Peyer's patch (tissue), 4 donors: ENCODE results near the gene MAPK4. TPM values are rescaled to one million over a fixed set of nuclear protein-coding genes. Genes with fewer than 3 reads are reported as not detected.

ENCODE experiments used
- DNase-seq, 3 donors: peaks; one replicate each; pipeline ENCODE4 v3.0.0-alpha.2; 2017 to 2019
- H3K27ac ChIP-seq, 4 donors: fragments of 200-600 bp; sonication (generic); one replicate each; pipeline ENCODE4 v1.5.1; 2016 to 2019
- H3K27me3 ChIP-seq, 2 donors: fragments of 200-600 bp; sonication (generic); one replicate each; pipeline ENCODE4 v1.5.1; 2019
- H3K36me3 ChIP-seq, 3 donors: fragments of 200-600 bp; sonication (generic); one replicate each; pipeline ENCODE4 v1.5.1; 2016 to 2019
- H3K4me1 ChIP-seq, 4 donors: fragments of 200-600 bp; sonication (generic); one replicate each; pipeline ENCODE4 v1.5.1; 2016 to 2019
- H3K4me3 ChIP-seq, 4 donors: fragments of 200-600 bp; sonication (generic); 1 replicate in 3 of 4; 2 replicates in 1 of 4; pipeline ENCODE4 v1.5.1; 2016 to 2019; ENCODE audit warnings: mild to moderate bottlenecking in 1 of 4
- H3K9me3 ChIP-seq, 4 donors: fragments of 200-600 bp; sonication (generic); one replicate each; pipeline ENCODE4 v1.5.1; 2016 to 2019; ENCODE audit warnings: mild to moderate bottlenecking in 1 of 4
- CTCF ChIP-seq, 6 experiments: fragments of 450-650 bp in 4 of 6; fragments of 200-600 bp in 2 of 6; sonication (generic) in 1 of 6; IDR thresholded peaks; one replicate each; pipeline ENCODE4 v1.5.1; 2017 to 2019; ENCODE audit warnings: antibody characterized with exemption in 6 of 6, mild to moderate bottlenecking in 3 of 6, moderate library complexity in 1 of 6
- POLR2A ChIP-seq, 2 donors: fragments of 450-650 bp; IDR thresholded peaks; one replicate each; pipeline ENCODE4 v1.5.1; 2017; ENCODE audit warnings: antibody characterized with exemption in 2 of 2, mild to moderate bottlenecking in 2 of 2, moderate library complexity in 2 of 2
- total RNA-seq, 4 donors: library from RNA; depleted of rRNA; stranded (reverse); fragments of >200 nt; gene quantifications; one replicate each; pipeline ENCODE4 v1.1.0, GENCODE V29; 2016

Gene MAPK4
- total RNA-seq, 4 donors from 2014 or later: 0.54 to 2.0 (median 0.83) TPM; not detected in 1

DNA sequence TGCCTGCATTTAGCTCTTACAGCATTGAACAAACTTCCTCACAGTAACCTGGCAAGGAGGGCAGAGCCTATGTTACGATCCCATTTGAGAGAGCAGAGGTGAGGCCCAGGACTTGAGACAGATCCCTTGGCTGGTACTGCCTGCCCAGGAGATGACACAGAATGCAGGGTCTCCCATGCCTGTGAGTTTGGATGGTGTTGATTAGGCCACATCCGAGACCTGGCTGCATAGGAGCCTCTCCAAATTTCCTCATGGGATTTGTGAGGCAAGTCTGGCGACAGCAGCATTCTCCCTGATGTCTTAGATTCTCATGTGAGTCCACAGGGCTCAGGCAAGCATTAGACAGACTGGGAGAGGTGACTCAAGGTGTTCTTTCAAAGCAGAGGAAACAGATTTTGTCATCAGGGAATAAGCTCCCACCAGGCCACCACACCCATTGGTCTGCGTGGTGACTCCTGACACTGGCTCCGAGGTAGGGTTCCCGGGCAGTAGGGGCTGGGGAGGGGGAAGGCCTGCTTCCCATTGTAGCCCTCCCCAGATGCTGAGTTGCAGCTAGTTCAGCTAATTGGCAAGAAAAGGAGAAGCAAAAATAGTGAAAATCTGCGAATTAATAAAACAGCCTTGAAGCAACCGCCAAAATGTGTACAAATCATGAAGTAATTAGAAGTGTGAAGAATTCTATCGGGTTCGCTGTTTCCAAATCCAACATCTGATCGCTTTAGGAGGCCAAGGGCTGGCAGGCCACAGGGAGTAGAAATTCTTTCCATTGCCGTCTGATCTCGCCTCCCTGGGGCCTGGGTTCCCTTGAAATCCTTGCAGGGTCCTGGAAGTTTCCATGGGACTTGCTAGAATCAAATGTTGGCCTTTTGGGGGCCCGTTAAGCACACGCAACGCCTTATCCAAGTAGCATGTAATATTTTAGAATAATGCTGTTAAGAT is 68.0 kb downstream of the MAPK4 start:
- Histone ChIP-seq H3K9me3 (no peaks in the 10 kb centered on the region), H3K4me3 (no peak overlapping the region), H3K36me3 (no peaks in the 10 kb centered on the region), H3K27ac (no peak overlapping the region), H3K27me3 (no peaks in the 10 kb centered on the region), H3K4me1 (no peaks in the 10 kb centered on the region)
- TF ChIP-seq CTCF (IDR thresholded peaks at IDR 0.05) (no peak), POLR2A (IDR thresholded peaks at IDR 0.05) (no peak)
- DNase-seq: no peak

- Histone ChIP-seq H3K36me3 (no peaks in the 10 kb centered on the region), H3K27ac (peak overlapping the region in 1 of 4 donors; percentile 5), H3K27me3 (no peaks in the 10 kb centered on the region), H3K9me3 (no peaks in the 10 kb centered on the region), H3K4me3 (no peak overlapping the region), H3K4me1 (no peaks in the 10 kb centered on the region)
- DNase-seq: no peak
- TF ChIP-seq POLR2A (IDR thresholded peaks at IDR 0.05) (no peak), CTCF (IDR thresholded peaks at IDR 0.05) (no peak)
Observed at GRCh38 chr18:50628533-50628905, 68.6 kb downstream of the MAPK4 start.

- no peak for DNase-seq
Observed at GRCh38 chr18:50629148-50629631, 69.3 kb downstream of the MAPK4 start.

DNA sequence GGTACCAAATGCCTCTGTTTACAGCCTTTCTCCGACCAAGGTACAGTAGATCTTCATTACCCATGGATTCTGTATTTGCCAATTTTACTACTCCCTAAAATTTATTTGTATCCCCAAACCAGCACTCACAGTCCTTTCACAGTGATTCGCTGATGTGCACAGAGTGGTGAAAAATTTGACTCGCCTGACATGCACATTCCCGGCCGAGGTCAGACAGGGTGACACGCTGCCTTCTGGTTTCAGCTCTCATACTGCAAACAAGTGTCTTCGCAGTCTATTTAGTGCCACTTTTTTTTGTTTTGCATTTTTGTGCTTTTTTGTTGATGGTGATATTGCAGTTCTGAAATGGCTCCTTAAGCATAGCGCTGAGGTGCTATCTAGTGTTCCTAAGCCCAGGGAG is 71.0 kb downstream of the MAPK4 start:
- no peak overlapping the region for H3K27ac ChIP-seq
- TF ChIP-seq POLR2A (IDR thresholded peaks at IDR 0.05) (no peak), CTCF (IDR thresholded peaks at IDR 0.05) (no peak)
- DNase-seq: no peak
- no peaks in the 10 kb centered on the region for H3K4me1 ChIP-seq
- H3K4me3 ChIP-seq: no peak overlapping the region
- H3K36me3 ChIP-seq: no peaks in the 10 kb centered on the region
- H3K9me3 ChIP-seq: no peaks in the 10 kb centered on the region
- H3K27me3 ChIP-seq: no peaks in the 10 kb centered on the region

More at GRCh38 chr18:50629148-50629631, 69.3 kb downstream of the MAPK4 start:
- Histone ChIP-seq H3K9me3 (no peaks in the 10 kb centered on the region), H3K27ac (peak overlapping the region in 1 of 4 donors; percentile 5), H3K27me3 (no peaks in the 10 kb centered on the region), H3K4me3 (no peak overlapping the region), H3K4me1 (no peaks in the 10 kb centered on the region), H3K36me3 (no peaks in the 10 kb centered on the region)
- TF ChIP-seq CTCF (IDR thresholded peaks at IDR 0.05) (no peak), POLR2A (IDR thresholded peaks at IDR 0.05) (no peak)

- H3K27ac ChIP-seq: peak overlapping the region in 1 of 4 donors; percentile 26
- H3K36me3 ChIP-seq: no peaks in the 10 kb centered on the region
- TF ChIP-seq CTCF (IDR thresholded peaks at IDR 0.05) (no peak), POLR2A (IDR thresholded peaks at IDR 0.05) (no peak)
- H3K9me3 ChIP-seq: no peaks in the 10 kb centered on the region
- no peaks in the 10 kb centered on the region for H3K4me1 ChIP-seq
- DNase-seq: no peak
- no peaks in the 10 kb centered on the region for H3K27me3 ChIP-seq
- H3K4me3 ChIP-seq: no peak overlapping the region
Observed at GRCh38 chr18:50632895-50633515, 73.1 kb downstream of the MAPK4 start.
